ENCODE results near the gene COL6A5.

- no peak for TF ChIP-seq EZH2phosphoT487 (IDR thresholded peaks at IDR 0.05; ENCODE audit: borderline replicate concordance, low read length)
- TF ChIP-seq CTCF (conservative IDR thresholded peaks at IDR 0.05; ENCODE audit: low read depth, low read length), result no peak
These were observed 44.6 kb upstream of the COL6A5 start for GRCh38 chr3:130300888-130301287.

All from PC-3 (cell line).